ENCODE results near the gene MED15.

MED15 gene

DNA sequence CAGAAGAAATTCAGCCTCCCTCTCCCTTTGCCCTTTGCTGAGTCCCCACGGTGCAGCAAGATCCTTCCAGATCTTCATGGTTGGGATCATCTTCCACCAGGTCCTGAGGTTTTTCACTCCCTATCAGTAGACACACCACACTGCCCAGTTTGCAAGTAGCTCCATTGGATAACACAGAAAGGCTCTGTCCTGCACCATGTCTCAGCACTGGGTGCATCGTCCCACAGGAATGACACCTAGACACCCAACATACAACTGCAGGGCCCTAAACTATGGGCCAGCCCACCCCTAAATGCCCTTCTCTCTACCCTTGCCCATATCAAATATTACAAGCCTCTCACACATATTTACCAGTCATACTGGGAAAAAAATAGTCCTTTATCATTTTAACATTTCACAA is 21.2 kb upstream of the MED15 start:
- Histone ChIP-seq H3K79me2 (ENCODE audit: insufficient read depth, low read length) (peaks cover 21% of the 10 kb centered on the region; the same call in 1 of the 2 replicates), H4K20me1 (ENCODE audit: insufficient read depth, low read length, poor library complexity, severe bottlenecking) (no peaks in the 10 kb centered on the region), H3F3A (ENCODE audit: low read depth) (no peaks in the 10 kb centered on the region), H2AFZ (ENCODE audit: low read length) (no peak overlapping the region), H3K9ac (ENCODE audit: low read depth, low read length, poor library complexity, severe bottlenecking) (no peak overlapping the region), H3K9me2 (replicated peaks; ENCODE audit: low read depth, low read length) (no peaks in the 10 kb centered on the region), H3K4me1 (ENCODE audit: insufficient read depth, low read length, poor library complexity, severe bottlenecking) (no peaks in the 10 kb centered on the region), H3K4me2 (ENCODE audit: low read depth, low read length, poor library complexity, severe bottlenecking) (no peak overlapping the region), H3K9me3 (ENCODE audit: insufficient read depth, low read depth, low read length) (no peaks in the 10 kb centered on the region), H3K4me3 (ENCODE audit: low read length, poor library complexity, severe bottlenecking) (no peak overlapping the region), H3K36me3 (ENCODE audit: insufficient read depth, low read length) (no peaks in the 10 kb centered on the region), H3K27me3 (ENCODE audit: insufficient read depth, low read length, poor library complexity, severe bottlenecking) (no peaks in the 10 kb centered on the region)
- TF ChIP-seq CTCF (conservative IDR thresholded peaks at IDR 0.05; ENCODE audit: low read length), result no peak
- TF ChIP-seq EZH2phosphoT487 (IDR thresholded peaks at IDR 0.05; ENCODE audit: borderline replicate concordance), result no peak

- TF ChIP-seq CTCF (conservative IDR thresholded peaks at IDR 0.05; ENCODE audit: low read length), result no peak
- TF ChIP-seq EZH2phosphoT487 (IDR thresholded peaks at IDR 0.05; ENCODE audit: borderline replicate concordance), result no peak
- Histone ChIP-seq H3K9me3 (ENCODE audit: insufficient read depth, low read depth, low read length) (no peaks in the 10 kb centered on the region), H3K36me3 (ENCODE audit: insufficient read depth, low read length) (no peaks in the 10 kb centered on the region), H2AFZ (ENCODE audit: low read length) (no peak overlapping the region), H3K4me2 (ENCODE audit: low read depth, low read length, poor library complexity, severe bottlenecking) (no peak overlapping the region), H4K20me1 (ENCODE audit: insufficient read depth, low read length, poor library complexity, severe bottlenecking) (peaks cover 3% of the 10 kb centered on the region), H3K27me3 (ENCODE audit: insufficient read depth, low read length, poor library complexity, severe bottlenecking) (no peaks in the 10 kb centered on the region), H3F3A (ENCODE audit: low read depth) (no peaks in the 10 kb centered on the region), H3K4me3 (ENCODE audit: low read length, poor library complexity, severe bottlenecking) (no peak overlapping the region), H3K9ac (ENCODE audit: low read depth, low read length, poor library complexity, severe bottlenecking) (no peak overlapping the region), H3K79me2 (ENCODE audit: insufficient read depth, low read length) (peaks cover 29% of the 10 kb centered on the region; the same call in 1 of the 2 replicates), H3K4me1 (ENCODE audit: insufficient read depth, low read length, poor library complexity, severe bottlenecking) (no peaks in the 10 kb centered on the region), H3K9me2 (replicated peaks; ENCODE audit: low read depth, low read length) (no peaks in the 10 kb centered on the region)
Observed at GRCh38 chr22:20487715-20488114, 19.7 kb upstream of the MED15 start.

- H3K9me2 ChIP-seq (replicated peaks; ENCODE audit: low read depth, low read length), result no peaks in the 10 kb centered on the region
- no peak overlapping the region for H3K9ac ChIP-seq (ENCODE audit: low read depth, low read length, poor library complexity, severe bottlenecking)
- H3K4me1 ChIP-seq (ENCODE audit: insufficient read depth, low read length, poor library complexity, severe bottlenecking), result peaks cover 5% of the 10 kb centered on the region
- H3K4me3 ChIP-seq (ENCODE audit: low read length, poor library complexity, severe bottlenecking), result no peak overlapping the region
- H3K36me3 ChIP-seq (ENCODE audit: insufficient read depth, low read length), result no peaks in the 10 kb centered on the region
- TF ChIP-seq EZH2phosphoT487 (IDR thresholded peaks at IDR 0.05; ENCODE audit: borderline replicate concordance) (no peak), CTCF (conservative IDR thresholded peaks at IDR 0.05; ENCODE audit: low read length) (no peak)
- H4K20me1 ChIP-seq (ENCODE audit: insufficient read depth, low read length, poor library complexity, severe bottlenecking), result peaks cover 6% of the 10 kb centered on the region
- H3K27me3 ChIP-seq (ENCODE audit: insufficient read depth, low read length, poor library complexity, severe bottlenecking), result no peaks in the 10 kb centered on the region
- H3F3A ChIP-seq (ENCODE audit: low read depth), result no peaks in the 10 kb centered on the region
- H3K4me2 ChIP-seq (ENCODE audit: low read depth, low read length, poor library complexity, severe bottlenecking), result no peak overlapping the region
- no peaks in the 10 kb centered on the region for H3K9me3 ChIP-seq (ENCODE audit: insufficient read depth, low read depth, low read length)
- H2AFZ ChIP-seq (ENCODE audit: low read length), result no peak overlapping the region
- H3K79me2 ChIP-seq (ENCODE audit: insufficient read depth, low read length), result peaks cover 41% of the 10 kb centered on the region
Observed at GRCh38 chr22:20488946-20489345, 18.5 kb upstream of the MED15 start.
